HG02759 (cell line): ENCODE measurements around the gene ZNF555.
"Not testable (repeated sequence)": the region's sequence is repeated elsewhere in the genome, so short reads cannot be mapped to it uniquely, and the experiment has no call there.

ENCODE experiments used
- ATAC-seq: cut with Tn5 transposase; IDR thresholded peaks from one replicate; pipeline ENCODE4 v1.9.1; 2021; ENCODE audit warnings: mild to moderate bottlenecking, moderate library complexity; ENCODE audit not compliant: unreplicated experiment

The ZNF555 gene

DNA sequence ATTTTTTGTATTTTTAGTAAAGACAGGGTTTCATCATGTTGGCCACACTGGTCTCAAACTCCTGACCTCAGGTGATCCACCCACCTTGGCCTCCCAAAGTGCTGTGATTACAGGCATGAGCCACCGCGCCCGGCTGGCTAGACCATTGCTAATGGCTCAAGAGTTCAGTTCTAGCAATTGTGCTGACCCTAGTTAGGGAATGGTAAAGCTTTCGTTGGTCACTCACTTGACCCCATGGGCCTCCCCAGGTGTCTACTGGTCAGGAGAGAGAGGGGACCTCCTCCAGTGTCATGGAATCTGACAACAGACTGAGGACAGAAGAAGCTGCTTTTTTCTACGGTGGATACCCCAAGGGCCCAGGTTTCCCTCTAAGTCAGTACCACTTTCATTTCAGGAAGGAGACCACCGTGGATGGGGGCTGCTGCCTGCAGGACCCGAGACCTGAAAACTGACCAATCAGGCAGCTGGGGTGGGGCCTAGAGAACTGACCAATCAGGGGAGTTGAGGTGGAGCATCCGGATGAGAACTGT lies 25.3 kb downstream of the ZNF555 start:
- no peak for ATAC-seq

DNA sequence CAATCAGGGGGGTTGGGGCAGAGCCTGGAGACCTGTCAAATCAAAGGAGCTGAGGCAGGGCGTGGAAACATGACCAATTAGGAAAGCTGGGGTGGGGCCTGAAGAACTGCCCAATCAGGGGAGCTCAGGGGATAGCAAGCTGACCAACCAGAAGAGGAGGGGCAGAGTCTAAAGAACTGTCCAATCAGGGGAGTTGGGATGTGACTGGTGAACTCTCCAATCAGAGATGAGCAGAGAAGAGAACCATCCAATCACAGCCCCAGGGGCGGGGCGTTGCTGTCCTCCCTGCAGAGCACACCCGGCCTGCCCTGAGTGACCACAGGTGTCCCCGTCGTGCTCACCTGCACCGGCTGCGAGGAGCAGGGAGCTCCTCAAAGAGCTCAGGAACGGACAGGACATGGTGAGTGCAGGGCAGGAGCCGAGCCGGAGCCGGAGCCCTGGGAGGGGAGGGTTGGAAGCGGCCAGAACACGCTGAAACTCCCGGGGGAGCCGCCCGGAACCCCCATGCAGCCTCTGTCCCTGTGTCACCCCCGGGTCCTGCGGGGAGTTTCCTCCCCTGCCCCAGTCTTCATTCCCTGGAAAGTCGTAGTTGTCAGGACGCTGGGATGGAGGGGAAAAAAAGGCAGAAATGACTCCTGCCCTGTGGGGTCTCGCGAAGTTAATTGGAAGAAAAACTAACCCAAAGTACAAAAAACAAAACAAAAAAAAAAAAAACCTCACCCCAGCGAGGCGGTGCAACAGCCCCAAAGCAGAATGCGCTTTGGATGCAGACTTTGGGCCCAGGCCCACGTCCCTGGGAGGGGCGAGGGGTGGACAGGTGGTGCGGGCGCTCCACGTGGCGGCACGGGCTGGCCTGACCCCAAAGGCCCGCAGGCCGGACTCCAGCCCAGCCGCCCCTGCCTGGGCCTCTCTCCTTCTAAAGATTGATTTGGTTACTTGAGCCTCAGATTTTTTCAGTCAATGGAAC lies 26.0 kb downstream of the ZNF555 start, which contains the start of gene ZNF556:
ZNF556 (plus strand) TSS at position 311 of the 967 bp plus-strand sequence; CDS start at position 398, 87 bp downstream.
- ATAC-seq: no peak

DNA sequence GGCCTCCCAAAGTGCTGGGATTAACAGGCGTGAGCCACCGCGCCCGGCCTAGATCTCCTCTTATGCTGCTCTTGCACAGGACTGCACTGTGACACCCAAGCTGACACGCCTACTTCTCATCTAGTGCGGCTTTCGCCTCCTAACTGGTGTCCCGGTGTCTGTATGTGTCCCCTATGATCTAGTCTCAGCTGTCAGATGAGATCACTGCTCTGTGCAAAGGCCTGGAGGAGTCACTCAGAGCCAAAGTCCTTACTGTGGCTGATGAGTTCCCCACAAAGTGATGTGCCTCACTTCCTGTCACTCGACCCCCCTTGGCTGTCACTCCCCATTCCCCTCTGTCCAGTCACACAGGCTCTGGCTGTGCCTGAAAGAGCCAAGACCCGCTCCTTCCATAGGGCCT lies 28.3 kb downstream of the ZNF555 start:
- ATAC-seq: no peak

DNA sequence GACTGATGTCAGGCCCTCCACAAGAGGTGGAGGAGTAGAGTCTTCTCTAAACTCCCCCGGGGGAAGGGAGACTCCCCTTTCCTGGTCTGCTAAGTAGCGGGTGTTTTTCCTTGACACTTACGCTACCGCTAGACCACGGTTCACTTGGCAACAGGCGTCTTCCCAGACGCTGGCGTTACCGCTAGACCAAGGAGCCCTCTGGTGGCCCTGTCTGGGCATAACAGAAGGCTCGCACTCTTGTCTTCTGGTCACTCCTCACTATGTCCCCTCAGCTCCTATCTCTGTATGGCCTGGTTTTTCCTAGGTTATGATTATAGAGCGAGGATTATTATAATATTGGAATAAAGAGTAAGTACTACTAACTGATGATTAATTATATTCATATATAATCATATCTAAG lies 30.9 kb downstream of the ZNF555 start:
- ATAC-seq: not testable (repeated sequence)

DNA sequence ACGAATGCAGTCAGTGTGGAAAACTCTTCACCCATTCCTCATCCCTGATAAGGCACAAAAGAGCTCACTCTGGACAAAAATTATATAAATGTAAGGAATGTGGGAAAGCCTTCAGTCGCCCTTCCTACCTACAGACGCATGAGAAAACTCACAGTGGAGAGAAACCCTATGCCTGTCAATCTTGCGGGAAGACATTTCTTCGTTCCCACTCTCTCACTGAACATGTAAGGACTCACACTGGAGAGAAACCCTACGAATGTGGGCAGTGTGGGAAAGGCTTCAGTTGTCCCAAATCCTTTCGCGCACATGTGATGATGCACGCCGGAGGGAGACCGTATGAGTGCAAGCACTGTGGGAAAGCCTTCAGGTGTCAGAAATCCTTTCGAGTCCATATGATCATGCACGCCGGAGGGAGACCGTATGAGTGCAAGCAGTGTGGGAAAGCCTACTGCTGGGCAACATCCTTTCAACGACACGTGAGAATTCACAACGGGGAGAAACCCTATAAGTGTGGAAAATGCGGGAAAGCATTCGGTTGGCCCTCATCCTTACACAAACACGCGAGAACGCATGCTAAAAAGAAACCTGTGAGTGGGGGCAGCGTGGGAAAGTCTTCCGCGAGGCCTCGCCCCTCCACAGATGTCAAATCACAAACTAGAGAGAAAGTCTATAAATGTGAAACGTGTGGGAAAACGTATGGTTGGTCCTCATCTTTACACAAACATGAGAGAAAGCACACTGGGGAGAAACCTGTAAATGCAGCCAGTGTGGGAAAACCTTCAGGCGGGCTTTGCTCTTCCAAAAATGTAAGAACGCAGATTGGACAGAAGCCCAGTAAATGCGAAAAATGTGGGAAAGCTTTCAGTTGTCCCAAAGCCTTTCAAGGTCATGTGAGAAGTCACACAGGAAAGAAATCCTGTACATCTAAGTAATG lies 36.4 kb downstream of the ZNF555 start:
- no peak for ATAC-seq

DNA sequence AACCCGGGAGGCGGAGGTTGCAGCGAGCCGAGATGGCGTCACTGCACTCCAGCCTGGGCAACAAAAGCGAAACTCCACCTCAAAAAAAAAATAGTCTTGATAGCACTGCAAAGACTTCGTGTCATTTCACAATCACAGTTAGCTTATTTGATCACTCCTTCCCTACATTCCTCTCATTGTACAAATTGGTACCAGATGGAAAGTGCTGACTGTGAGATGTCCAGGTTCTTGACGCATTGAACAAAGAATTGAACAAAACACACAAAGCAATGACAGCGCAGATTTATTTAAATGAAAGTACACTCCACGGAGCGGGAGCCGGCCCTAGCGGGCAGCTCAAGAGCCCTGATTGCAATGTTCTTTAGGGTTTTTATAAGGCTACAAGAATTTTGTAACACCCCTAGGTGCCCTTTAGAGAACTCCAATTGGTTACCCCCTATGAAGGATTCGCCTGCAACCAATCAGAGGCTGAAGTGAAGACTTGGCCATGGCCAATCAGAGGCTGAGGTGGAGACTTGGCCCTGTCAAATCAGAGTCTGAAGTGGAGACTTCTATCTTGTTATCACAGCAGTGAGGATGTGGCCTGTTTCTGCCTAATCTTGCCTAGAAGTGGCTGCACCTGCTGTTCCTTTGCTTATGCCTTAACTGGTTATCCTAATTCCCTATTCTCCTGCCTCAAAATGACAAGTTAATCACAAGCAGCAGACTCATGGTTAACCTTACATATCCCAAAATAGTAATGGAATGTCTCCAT lies 42.6 kb downstream of the ZNF555 start:
- no peak for ATAC-seq

DNA sequence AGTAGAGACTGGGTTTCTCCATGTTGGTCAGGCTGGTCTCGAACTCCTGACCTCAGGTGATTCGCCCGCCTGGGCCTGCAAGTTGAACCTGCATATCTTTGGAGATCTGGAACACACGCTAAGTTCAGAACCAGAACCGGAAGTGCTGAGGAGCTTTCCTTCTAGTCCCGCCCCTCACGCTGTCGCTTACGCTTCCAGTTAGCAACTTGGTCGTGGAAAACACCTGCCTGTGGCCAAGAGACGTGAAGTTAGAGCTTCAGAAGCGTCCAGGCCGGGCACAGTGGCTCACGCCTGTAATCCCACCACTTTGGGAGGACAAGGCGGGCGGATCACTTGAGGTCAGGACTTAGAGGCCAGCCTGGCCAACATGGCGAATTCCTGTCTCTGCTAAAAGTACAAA lies 44.5 kb downstream of the ZNF555 start:
- ATAC-seq: no peak

DNA sequence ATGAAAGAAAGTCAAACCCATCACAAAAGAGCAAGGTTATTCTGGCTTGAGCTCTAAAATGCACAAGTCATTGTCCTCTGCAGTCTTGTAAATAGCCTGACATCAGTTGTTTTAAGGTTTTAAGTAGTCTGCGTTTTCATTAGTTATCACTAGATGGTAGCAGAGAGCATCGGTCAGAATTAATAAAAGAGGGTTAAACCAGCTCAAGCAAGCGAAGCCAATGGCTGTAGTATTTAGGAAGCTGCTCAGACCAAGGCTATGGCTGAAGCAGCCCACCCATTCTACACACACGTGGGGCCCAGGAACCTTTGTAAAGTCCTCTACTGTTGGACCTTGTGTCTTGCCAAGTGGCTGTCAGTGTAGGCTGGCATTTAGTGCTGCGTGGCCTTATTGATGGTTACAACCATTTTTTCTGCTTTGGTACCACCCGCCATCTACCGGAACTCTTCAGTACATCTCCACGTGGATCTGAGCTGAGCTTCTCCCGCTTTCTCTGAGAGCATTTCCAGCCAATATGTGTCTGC lies 46.2 kb downstream of the ZNF555 start:
- no peak for ATAC-seq

DNA sequence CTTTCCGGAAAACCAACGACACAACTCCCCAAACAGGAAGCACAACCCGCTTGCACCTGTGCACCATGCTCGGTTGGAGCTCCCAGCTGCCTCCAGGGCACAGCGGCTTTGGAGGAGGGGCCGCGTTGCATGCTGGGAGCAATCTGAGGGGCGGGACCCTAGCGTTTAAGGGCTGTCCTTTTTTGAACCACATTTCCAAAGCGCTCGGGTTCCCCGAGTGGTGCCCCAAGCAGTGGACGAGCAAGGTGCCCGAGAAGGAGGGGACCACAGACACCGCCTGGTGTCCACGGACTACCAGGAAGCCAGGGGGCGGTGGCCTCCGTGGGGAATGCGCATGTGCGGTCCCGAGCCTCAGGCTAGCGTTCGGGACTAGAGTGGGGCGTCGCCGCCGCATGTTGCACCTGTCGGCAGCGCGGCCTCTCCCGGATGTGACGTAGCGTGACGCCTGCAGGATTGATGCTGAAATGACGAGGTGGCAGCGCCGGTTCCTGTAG lies 47.5 kb downstream of the ZNF555 start:
- no peak for ATAC-seq

DNA sequence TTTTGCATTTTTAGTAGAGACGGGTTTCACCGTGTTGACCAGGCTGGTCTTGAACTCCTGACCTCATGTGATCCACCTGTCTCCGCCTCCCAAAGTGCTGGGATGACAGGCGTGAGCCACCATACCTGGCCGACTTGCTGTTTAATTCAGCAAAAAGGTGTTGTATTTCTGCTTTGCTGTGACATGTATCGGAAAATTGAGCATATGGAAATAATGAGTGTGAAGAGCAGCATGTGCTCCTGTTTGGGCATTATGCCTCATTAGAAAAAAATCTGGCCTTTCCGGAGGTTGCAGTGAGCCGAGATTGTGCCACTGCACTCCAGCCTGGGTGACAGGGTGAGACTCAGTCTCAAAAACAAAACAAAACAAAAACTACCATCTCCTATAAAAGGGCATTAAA lies 49.3 kb downstream of the ZNF555 start:
- ATAC-seq: not testable (repeated sequence)

DNA sequence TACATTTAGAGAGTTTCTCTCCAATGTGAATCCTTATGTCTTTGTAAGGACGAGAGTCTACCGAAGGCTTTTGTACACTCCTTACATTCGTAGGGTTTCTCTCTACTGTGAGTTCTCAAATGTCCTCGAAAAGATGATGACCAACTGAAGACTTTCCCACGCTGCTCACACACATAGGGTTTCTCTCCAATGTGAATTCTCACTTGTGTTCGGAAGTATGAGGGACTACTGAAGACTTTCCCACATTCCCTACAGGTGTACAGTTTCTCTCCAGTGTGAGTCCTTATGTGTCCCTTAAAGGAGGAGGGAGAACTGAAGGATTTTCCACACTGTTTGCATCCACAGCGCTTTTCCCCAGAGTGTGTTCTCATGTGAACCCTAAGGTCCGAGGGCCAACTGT lies 55.4 kb downstream of the ZNF555 start:
- ATAC-seq: no peak

DNA sequence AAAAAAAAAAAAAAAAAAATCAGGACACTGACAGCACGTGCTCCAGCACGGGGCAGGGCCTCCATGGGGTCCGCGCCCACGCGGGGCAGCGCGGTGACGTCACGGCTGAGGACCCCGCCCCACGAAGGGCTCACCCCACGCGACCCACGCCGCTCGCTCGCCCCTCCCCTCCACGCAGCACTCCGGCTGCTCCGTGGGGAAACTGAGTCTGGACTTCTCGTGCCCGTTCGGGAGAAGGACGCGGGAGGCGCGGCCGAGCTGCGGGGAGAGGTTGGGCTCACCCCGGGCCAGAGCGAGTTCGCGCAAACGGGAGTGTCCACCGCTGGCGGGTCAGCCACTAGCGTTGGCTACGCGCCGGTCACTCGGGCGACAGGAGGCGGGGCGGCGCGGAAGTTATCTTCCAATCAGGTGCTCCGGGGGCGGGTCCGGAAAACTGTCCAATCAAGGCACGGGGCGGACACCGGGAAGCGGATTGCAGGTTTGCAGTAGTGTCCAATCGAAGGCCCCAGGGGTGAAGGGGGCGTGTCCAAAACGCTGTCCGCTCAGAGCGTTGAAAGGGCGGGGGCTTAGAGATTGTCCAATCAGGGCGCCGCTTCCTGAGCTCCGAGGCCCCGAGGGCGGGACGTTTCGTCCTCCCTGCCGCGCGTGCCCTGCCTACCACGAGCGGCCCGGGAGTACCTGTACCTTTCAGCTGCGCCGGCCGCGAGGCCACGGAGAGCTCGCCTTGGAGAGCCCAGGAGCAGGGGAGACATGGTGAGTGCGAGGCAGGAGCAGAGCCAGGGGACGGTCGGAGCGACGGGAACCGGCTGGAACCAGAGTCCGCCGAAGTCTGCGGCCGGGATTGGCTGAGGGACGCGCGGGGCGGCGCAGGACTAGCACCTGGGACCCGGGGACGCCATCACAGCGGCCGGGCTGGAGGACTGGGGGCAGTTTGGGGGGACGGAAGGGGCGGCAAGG lies 59.3 kb downstream of the ZNF555 start, which contains the start of gene ZNF57:
ZNF57 (plus strand) TSS at position 633 of the 957 bp plus-strand sequence; CDS start at position 751, 118 bp downstream.
- ATAC-seq: peak; percentile 93

DNA sequence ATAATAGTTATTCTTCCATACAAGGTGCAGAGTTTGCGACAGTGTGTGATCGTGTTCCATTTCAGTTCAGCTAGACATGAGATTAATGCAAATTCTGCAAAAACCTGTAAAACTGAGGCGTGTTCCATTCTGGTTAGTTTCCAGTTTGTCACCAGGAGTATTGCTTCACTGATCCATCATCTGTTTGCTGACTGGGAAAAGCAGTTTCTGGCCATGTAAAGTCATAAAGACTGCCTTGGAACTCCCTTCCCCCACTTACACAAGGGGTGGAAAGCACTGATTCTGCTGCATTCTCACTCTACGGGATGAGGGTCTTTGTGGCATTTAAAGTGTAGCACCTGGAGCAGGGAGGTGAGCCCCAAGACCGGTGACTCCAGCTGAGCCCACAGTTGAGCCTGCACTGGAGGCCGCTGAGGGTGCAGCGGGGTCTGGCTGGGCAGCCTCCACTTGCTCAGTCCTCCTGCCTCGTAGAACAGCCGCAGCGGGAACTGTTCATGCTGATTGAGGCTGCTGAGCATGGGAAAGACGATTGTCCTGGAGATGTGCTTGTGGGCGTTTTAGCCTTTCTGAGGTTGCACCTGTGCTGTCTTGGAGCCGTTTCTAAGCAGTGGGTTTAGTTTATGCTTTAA lies 61.4 kb downstream of the ZNF555 start:
- no peak for ATAC-seq

DNA sequence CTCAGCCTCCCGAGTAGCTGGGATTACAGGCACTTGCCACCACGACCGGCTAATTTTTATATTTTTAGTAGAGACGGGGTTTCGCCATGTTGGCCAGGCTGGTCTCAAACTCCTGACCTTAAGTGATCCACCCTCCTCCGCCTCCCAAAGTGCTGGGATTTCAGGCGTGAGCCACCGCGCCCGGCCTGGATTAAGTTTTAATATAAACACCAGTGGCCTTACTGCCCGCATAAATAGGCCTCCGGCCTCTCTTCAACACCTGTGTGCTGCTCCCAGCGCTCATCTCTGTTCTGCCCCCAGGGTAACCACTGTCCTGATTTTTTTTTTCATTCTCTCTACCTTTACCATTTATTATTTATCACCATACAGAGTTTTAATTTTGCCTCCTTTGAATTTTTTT lies 62.1 kb downstream of the ZNF555 start:
- ATAC-seq: not testable (repeated sequence)

DNA sequence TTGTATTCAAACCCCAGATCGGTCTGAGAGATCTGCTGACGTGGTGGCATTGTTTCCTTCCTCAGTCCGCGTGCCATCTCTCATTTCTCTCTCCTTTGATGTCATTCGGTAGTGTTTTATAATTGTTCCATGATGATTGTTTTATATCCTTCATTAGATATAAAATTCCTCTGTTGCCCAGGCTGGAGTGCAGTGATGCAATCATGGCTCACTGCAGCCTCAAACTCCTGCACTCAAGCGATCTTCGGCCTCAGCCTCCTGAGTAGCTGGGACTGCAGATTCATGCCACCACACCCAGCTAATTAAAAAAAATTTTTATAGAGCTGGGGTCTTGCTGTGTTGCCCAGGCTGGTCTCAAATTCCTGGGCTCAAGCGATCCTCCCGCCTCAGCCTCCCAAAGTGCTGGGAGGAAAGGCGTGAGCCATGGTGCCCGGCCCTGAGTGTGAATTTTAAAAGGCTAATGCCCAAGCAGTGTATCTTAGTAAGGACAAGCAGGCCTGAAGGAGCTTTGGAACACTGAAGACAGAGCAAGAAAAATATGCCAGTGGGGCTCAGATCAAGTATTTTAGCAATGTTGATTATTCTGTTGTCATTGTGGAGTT lies 64.7 kb downstream of the ZNF555 start:
- ATAC-seq: no peak

DNA sequence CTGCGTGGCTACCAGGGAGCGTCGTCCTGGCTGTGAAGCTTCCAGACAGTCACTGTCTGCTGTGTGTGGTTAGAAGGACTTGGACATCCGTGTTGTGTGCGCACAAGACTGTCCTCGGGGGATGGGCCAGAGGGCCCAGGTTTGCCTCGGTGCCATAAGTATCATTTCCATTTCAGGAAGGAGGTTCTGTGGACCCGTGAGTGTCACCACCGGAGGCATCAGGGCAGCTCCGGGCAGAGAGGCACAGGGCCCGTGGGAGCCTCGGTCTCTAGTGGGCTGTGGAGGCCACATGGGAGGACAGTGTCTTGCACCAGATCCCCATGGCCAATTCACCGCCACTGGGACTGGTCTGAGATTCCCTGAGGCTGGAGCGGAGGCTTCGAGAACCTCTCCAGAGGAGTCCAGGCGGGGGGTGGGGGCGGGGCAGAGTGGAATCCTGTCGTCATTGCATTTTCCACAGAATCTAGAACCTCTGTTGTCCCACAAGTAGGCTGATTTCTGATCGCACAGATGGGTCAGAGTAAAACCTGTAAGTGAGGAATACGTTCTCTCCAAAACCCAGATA lies 65.4 kb downstream of the ZNF555 start:
- ATAC-seq: no peak
